H9 (cell line): Measurements from ENCODE around the gene FSIP1. TPM values are rescaled to one million over a fixed set of nuclear protein-coding genes. Genes with fewer than 3 reads are reported as not detected.

Experiments
- DNase-seq: peaks from one replicate; pipeline ENCODE4 v3.0.0-alpha.2; 2017
- H2AFZ ChIP-seq: one replicate; pipeline ENCODE4 v1.6.1; 2013; ENCODE audit warnings: mild to moderate bottlenecking, low read length, control low read depth, moderate library complexity
- H2AK5ac ChIP-seq: 2 replicates; pipeline ENCODE4 v1.6.1; 2013; ENCODE audit warnings: low read length, control low read depth, mixed read lengths; ENCODE audit not compliant: insufficient read length
- H2BK120ac ChIP-seq: one replicate; pipeline ENCODE4 v1.6.1; 2013; ENCODE audit warnings: low read depth, mild to moderate bottlenecking, low read length, control low read depth, inconsistent platforms; ENCODE audit not compliant: poor library complexity, severe bottlenecking
- H2BK12ac ChIP-seq: 2 replicates; pipeline ENCODE4 v1.6.1; 2013; ENCODE audit warnings: low read length, control low read depth, mixed read lengths, low read depth; ENCODE audit not compliant: insufficient read length
- H2BK15ac ChIP-seq: 2 replicates; pipeline ENCODE4 v1.6.1; 2013; ENCODE audit warnings: low read depth, low read length, control low read depth
- H2BK20ac ChIP-seq: one replicate; pipeline ENCODE4 v1.6.1; 2013; ENCODE audit warnings: low read depth, mild to moderate bottlenecking, low read length, control low read depth, inconsistent platforms; ENCODE audit not compliant: poor library complexity, severe bottlenecking
- H2BK5ac ChIP-seq: 2 replicates; pipeline ENCODE4 v1.6.1; 2013; ENCODE audit warnings: low read length, control low read depth, mixed read lengths; ENCODE audit not compliant: insufficient read length
- H3K14ac ChIP-seq: 2 replicates; pipeline ENCODE4 v1.6.1; 2013; ENCODE audit warnings: low read length, control low read depth; ENCODE audit not compliant: insufficient read depth
- H3K18ac ChIP-seq: 2 replicates; pipeline ENCODE4 v1.6.1; 2013; ENCODE audit warnings: low read depth, mild to moderate bottlenecking, mixed read lengths, low read length, control low read depth; ENCODE audit not compliant: insufficient read length
- H3K23ac ChIP-seq: 2 replicates; pipeline ENCODE4 v1.6.1; 2013; ENCODE audit warnings: low read length, control low read depth, mixed read lengths, low read depth; ENCODE audit not compliant: insufficient read length
- H3K23me2 ChIP-seq: 2 replicates; pipeline ENCODE4 v1.6.1; 2013; ENCODE audit warnings: low read depth, mild to moderate bottlenecking, mixed read lengths, low read length, control low read depth; ENCODE audit not compliant: insufficient read length, poor library complexity, severe bottlenecking
- H3K27ac ChIP-seq: 2 replicates; pipeline ENCODE4 v1.5.1; 2013; ENCODE audit warnings: low read length, control low read depth, mixed read lengths, low read depth; ENCODE audit not compliant: insufficient read length
- H3K27me3 ChIP-seq: 2 replicates; pipeline ENCODE4 v1.6.1; 2013; ENCODE audit warnings: low read length, control low read depth, inconsistent platforms; ENCODE audit not compliant: insufficient read depth
- H3K4ac ChIP-seq: 2 replicates; pipeline ENCODE4 v1.6.1; 2013; ENCODE audit warnings: low read depth, mild to moderate bottlenecking, control low read depth, inconsistent platforms, low read length, moderate library complexity
- H3K4me1 ChIP-seq: 2 replicates; pipeline ENCODE4 v1.6.1; 2013; ENCODE audit warnings: low read length, control low read depth, inconsistent platforms; ENCODE audit not compliant: insufficient read depth
- H3K4me2 ChIP-seq: 2 replicates; pipeline ENCODE4 v1.6.1; 2013; ENCODE audit warnings: low read length, control low read depth, mixed read lengths; ENCODE audit not compliant: insufficient read length, insufficient read depth
- H3K56ac ChIP-seq: 2 replicates; pipeline ENCODE4 v1.6.1; 2013; ENCODE audit warnings: low read depth, mild to moderate bottlenecking, mixed read lengths, low read length, control low read depth; ENCODE audit not compliant: insufficient read length
- H3K79me1 ChIP-seq: 2 replicates; pipeline ENCODE4 v1.6.1; 2013; ENCODE audit warnings: low read depth, mild to moderate bottlenecking, moderate library complexity, low read length, control low read depth, inconsistent platforms; ENCODE audit not compliant: insufficient read depth, poor library complexity, severe bottlenecking
- H3K79me2 ChIP-seq: 2 replicates; pipeline ENCODE4 v1.6.1; 2013; ENCODE audit warnings: low read length, control low read depth, inconsistent platforms; ENCODE audit not compliant: insufficient read depth
- H3K9ac ChIP-seq: 2 replicates; pipeline ENCODE4 v1.6.1; 2013; ENCODE audit warnings: low read length, control low read depth, mixed read lengths; ENCODE audit not compliant: insufficient read length; ENCODE audit errors: extremely low read depth
- H3K9me3 ChIP-seq: one replicate; pipeline ENCODE4 v1.6.1; 2013; ENCODE audit warnings: low read depth, low read length, inconsistent platforms; ENCODE audit not compliant: control insufficient read depth
- H3T11ph ChIP-seq: one replicate; pipeline ENCODE4 v1.6.1; 2013; ENCODE audit warnings: mild to moderate bottlenecking, low read length, control low read depth, inconsistent platforms
- H4K20me1 ChIP-seq: one replicate; pipeline ENCODE4 v1.6.1; 2013; ENCODE audit not compliant: control insufficient read depth, insufficient read length, insufficient read depth
- H4K5ac ChIP-seq: 2 replicates; pipeline ENCODE4 v1.6.1; 2013; ENCODE audit warnings: low read depth, mild to moderate bottlenecking, mixed read lengths, low read length, control low read depth; ENCODE audit not compliant: insufficient read length
- H4K8ac ChIP-seq: replicated peaks from 2 replicates; pipeline ENCODE4 v1.6.1; 2013; ENCODE audit warnings: low read length, control low read depth, mixed read lengths, low read depth; ENCODE audit not compliant: insufficient read length
- H4K91ac ChIP-seq: 2 replicates; pipeline ENCODE4 v1.6.1; 2013; ENCODE audit warnings: low read depth, mild to moderate bottlenecking, moderate library complexity, mixed read lengths, low read length, control low read depth; ENCODE audit not compliant: insufficient read length
- H3K27ac Mint-ChIP-seq, 3 experiments: 2 replicates in 2 of 3; 3 replicates in 1 of 3; pipeline ENCODE4 v1.8.0; 2020 to 2021; ENCODE audit warnings: mixed read lengths in 3 of 3, mild to moderate bottlenecking in 1 of 3, moderate library complexity in 1 of 3
- H3K27me3 Mint-ChIP-seq: 2 replicates; pipeline ENCODE4 v1.8.0; 2021; ENCODE audit warnings: low read depth, mild to moderate bottlenecking, moderate library complexity, mixed read lengths
- H3K36me3 Mint-ChIP-seq, 3 experiments: 2 replicates in 2 of 3; 3 replicates in 1 of 3; pipeline ENCODE4 v1.8.0; 2020 to 2021; ENCODE audit warnings: low read depth in 3 of 3, mixed read lengths in 3 of 3; ENCODE audit not compliant: insufficient read depth in 1 of 3
- H3K4me1 Mint-ChIP-seq, 2 experiments: 2 replicates each; pipeline ENCODE4 v1.8.0; 2020; ENCODE audit warnings: mixed read lengths in 2 of 2
- H3K4me3 Mint-ChIP-seq, 2 experiments: 2 replicates in 1 of 2; 3 replicates in 1 of 2; pipeline ENCODE4 v1.8.0; 2020 to 2021; ENCODE audit warnings: mild to moderate bottlenecking in 2 of 2, mixed read lengths in 2 of 2, moderate library complexity in 1 of 2
- H3K9me3 Mint-ChIP-seq, 2 experiments: 2 replicates in 1 of 2; 3 replicates in 1 of 2; pipeline ENCODE4 v1.8.0; 2020; ENCODE audit warnings: mild to moderate bottlenecking in 2 of 2, mixed read lengths in 2 of 2, moderate library complexity in 1 of 2
- WGBS: extraction: QIAGEN DNeasy Blood & Tissue Kit; methylation state at CpG from one replicate; pipeline ENCODE4 v1.1.7; 2013; ENCODE audit warnings: missing lambda C conversion rate, low lambda C conversion rate, mixed read lengths; ENCODE audit not compliant: insufficient read length; ENCODE audit errors: extremely low coverage; 5-methylcytosine and 5-hydroxymethylcytosine counted together
- total RNA-seq: library from RNA; stranded (reverse); gene quantifications from 2 replicates; pipeline ENCODE4 v1.2.1, GENCODE V29; 2021
- TF ChIP-seq, protein P1 (sequence below): fragments of 200-600 bp; sonication (generic); conservative IDR thresholded peaks from 3 replicates; pipeline ENCODE4 v1.8.0; 2021; ENCODE audit warnings: antibody characterized with exemption, mild to moderate bottlenecking

Gene FSIP1
- total RNA-seq, 1 experiment from 2014 or later, result 0.96 TPM

DNA sequence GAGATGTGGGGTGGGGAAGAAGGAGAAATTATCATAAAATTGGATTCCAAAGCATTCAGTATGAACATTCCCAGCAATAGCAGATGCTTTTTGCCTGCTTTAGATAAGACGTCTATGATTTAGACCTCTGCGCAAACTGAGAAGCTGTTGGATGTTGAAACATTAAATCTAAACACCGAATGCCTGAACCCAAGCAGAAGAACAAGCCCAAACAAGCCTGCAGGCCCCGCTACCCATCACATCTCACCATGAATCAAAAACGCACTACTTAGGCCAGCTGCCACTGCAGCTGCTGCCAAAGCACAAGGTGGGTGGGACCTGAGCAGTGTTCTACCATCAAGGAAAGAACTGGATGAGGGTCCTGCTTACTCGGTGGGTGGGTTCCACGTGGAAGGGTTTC is 226.2 kb downstream of the FSIP1 start:
- Mint-ChIP-seq H3K27ac (no peak overlapping the region), H3K27me3 (no peaks in the 10 kb centered on the region; the same call in none of the 2 replicates), H3K9me3 (no peaks in the 10 kb centered on the region), H3K4me3 (no peak overlapping the region), H3K4me1 (peaks cover 18 to 20% of the 10 kb centered on the region in 2 experiments), H3K36me3 (no peaks in the 10 kb centered on the region)
- no peak overlapping the region for H3K23ac ChIP-seq
- no peak overlapping the region for H3K9ac ChIP-seq
- H3K27me3 ChIP-seq, result no peaks in the 10 kb centered on the region
- no peak overlapping the region for H3K4ac ChIP-seq
- H4K8ac ChIP-seq, result no peak overlapping the region
- no peak overlapping the region for H3K27ac ChIP-seq
- no peaks in the 10 kb centered on the region for H3K4me1 ChIP-seq
- H3T11ph ChIP-seq, result no peak overlapping the region
- TF ChIP-seq, protein P1, sequence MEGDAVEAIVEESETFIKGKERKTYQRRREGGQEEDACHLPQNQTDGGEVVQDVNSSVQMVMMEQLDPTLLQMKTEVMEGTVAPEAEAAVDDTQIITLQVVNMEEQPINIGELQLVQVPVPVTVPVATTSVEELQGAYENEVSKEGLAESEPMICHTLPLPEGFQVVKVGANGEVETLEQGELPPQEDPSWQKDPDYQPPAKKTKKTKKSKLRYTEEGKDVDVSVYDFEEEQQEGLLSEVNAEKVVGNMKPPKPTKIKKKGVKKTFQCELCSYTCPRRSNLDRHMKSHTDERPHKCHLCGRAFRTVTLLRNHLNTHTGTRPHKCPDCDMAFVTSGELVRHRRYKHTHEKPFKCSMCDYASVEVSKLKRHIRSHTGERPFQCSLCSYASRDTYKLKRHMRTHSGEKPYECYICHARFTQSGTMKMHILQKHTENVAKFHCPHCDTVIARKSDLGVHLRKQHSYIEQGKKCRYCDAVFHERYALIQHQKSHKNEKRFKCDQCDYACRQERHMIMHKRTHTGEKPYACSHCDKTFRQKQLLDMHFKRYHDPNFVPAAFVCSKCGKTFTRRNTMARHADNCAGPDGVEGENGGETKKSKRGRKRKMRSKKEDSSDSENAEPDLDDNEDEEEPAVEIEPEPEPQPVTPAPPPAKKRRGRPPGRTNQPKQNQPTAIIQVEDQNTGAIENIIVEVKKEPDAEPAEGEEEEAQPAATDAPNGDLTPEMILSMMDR, result no peak
- no peak for DNase-seq
- H2AK5ac ChIP-seq, result no peak overlapping the region
- H3K79me2 ChIP-seq, result no peaks in the 10 kb centered on the region
- H3K56ac ChIP-seq, result no peak overlapping the region
- WGBS, result no CpG with 5 or more reads among the region's 7 CpGs
- no peak overlapping the region for H2BK5ac ChIP-seq
- no peak overlapping the region for H2BK120ac ChIP-seq
- H3K23me2 ChIP-seq, result no peaks in the 10 kb centered on the region
- H3K4me2 ChIP-seq, result no peak overlapping the region
- no peak overlapping the region for H2BK20ac ChIP-seq
- no peaks in the 10 kb centered on the region for H4K20me1 ChIP-seq
- no peak overlapping the region for H2AFZ ChIP-seq
- H3K79me1 ChIP-seq, result no peaks in the 10 kb centered on the region
- no peak overlapping the region for H4K91ac ChIP-seq
- no peaks in the 10 kb centered on the region for H3K9me3 ChIP-seq
- no peak overlapping the region for H2BK12ac ChIP-seq
- H2BK15ac ChIP-seq, result no peak overlapping the region
- H3K14ac ChIP-seq, result no peak overlapping the region
- no peak overlapping the region for H4K5ac ChIP-seq
- H3K18ac ChIP-seq, result no peak overlapping the region
